H1 (cell line): ENCODE measurements around the gene NDUFA11. TPM values are rescaled to one million over a fixed set of nuclear protein-coding genes. Genes with fewer than 3 reads are reported as not detected.

Experiments
- EGR1 ChIP-seq: IDR thresholded peaks from 2 replicates; pipeline ENCODE4 v1.6.1; 2011; ENCODE audit warnings: low read depth, low read length, borderline replicate concordance
- KDM4A ChIP-seq: IDR thresholded peaks from one replicate; pipeline ENCODE4 v1.7.1; 2012; ENCODE audit warnings: low read depth, mild to moderate bottlenecking, moderate library complexity, low read length, inconsistent platforms; ENCODE audit not compliant: severe bottlenecking
- MAX ChIP-seq: IDR thresholded peaks from 2 replicates; pipeline ENCODE4 v1.6.1; 2012; ENCODE audit warnings: inconsistent platforms
- NRF1 ChIP-seq: IDR thresholded peaks from 2 replicates; pipeline ENCODE4 v1.6.1; 2011; ENCODE audit warnings: mild to moderate bottlenecking, low read depth, low read length, improper control_type of control experiment
- polyA plus RNA-seq, 7 experiments: library from polyadenylated mRNA; depleted of rRNA in 3 of 7; stranded (reverse) in 5 of 7; unstranded in 2 of 7; fragments of >200 nt in 5 of 7; fragments of 200-250 nt in 2 of 7; gene quantifications; 1 replicate in 5 of 7; 2 replicates in 1 of 7; 4 replicates in 1 of 7; pipeline versions ENCODE4 v1.2.1 to v1.2.3, GENCODE V29; 2011 to 2013; ENCODE audit warnings: missing spikeins in 2 of 7, mixed read lengths in 2 of 7
- total RNA-seq: library from RNA; stranded (reverse); fragmentation: NEBNext Ultra II Directional; extraction: Animal tissue kit (Norgen Biotek cat#: 25700); gene quantifications from 2 replicates; pipeline ENCODE4 v1.2.1, GENCODE V29; 2021

The NDUFA11 gene
- total and polyA plus RNA-seq, 2 of the 8 experiments (the other 6 are each of a cell fraction or from before 2014, with no cell fraction given) = 205 to 1,037 TPM

DNA sequence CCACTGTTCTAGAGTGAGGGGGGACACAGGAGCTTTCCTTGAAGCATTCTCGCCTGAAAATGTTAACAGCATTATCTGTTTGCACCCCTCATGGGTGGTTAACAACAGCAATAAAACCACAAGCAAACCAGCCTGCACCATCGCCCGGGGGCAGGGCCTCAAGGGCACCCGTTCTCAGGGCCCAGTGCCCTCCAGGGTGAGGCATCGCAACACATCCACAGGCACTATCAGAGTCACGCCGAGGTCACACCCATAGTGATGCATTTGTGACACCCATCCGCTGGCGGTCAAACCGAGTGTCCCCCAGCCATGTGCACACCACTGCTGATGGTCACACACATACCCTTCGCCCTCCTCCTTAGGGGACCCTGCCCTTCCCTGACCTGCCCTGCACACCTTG lies 37.8 kb downstream of the NDUFA11 start (continued):
- TF ChIP-seq NRF1 (no peak), EGR1 (no peak), MAX (no peak), KDM4A (no peak)
